ACHN (cell line): Measurements from ENCODE around the gene APOBEC3G.
"Not testable (repeated sequence)": the region's sequence is repeated elsewhere in the genome, so short reads cannot be mapped to it uniquely, and the experiment has no call there.

Experiments
- DNase-seq: peaks from one replicate; pipeline ENCODE4 v3.0.0-alpha.2; 2015
- in situ Hi-C: cut with HindIII; loops from 2 replicates; pipeline ENCODE4 v1.10.0; 2017; ENCODE audit warnings: low sequenced_read_pairs, low pct_ligation_motif_present, low pct_unique_long_range_greater_than_20kb

APOBEC3G gene

GRCh38 chr22:39061951-39062350 is 15.1 kb upstream of the APOBEC3G start:
- in situ Hi-C loops, DNase-seq: not testable (repeated sequence)

GRCh38 chr22:39063904-39064303 is 13.2 kb upstream of the APOBEC3G start:
- in situ Hi-C loops = not testable (repeated sequence)

GRCh38 chr22:39066442-39067276 is 10.4 kb upstream of the APOBEC3G start:
- DNase-seq, in situ Hi-C loops: not testable (repeated sequence)

More at GRCh38 chr22:39063904-39064303, 13.2 kb upstream of the APOBEC3G start:
- DNase-seq = not testable (repeated sequence)

- no peak for DNase-seq
- in situ Hi-C loops = no loop called here
Observed at GRCh38 chr22:39068033-39068785, 8.9 kb upstream of the APOBEC3G start.

- in situ Hi-C loops = no loop called here
- DNase-seq = no peak
Observed at GRCh38 chr22:39070186-39070585, 6.9 kb upstream of the APOBEC3G start.

GRCh38 chr22:39072581-39072981 is 4.5 kb upstream of the APOBEC3G start:
- in situ Hi-C loops, DNase-seq: not testable (repeated sequence)

GRCh38 chr22:39073981-39074380 is 3.1 kb upstream of the APOBEC3G start:
- in situ Hi-C loops = no loop called here
- DNase-seq = no peak

GRCh38 chr22:39076155-39077025 is 685 bp upstream of the APOBEC3G start:
- DNase-seq, in situ Hi-C loops: not testable (repeated sequence)

GRCh38 chr22:39077912-39078311 is 837 bp downstream of the APOBEC3G start:
- in situ Hi-C loops, DNase-seq: not testable (repeated sequence)

- DNase-seq = no peak
- in situ Hi-C loops = no loop called here
Observed at GRCh38 chr22:39078329-39078728, 1.3 kb downstream of the APOBEC3G start.

GRCh38 chr22:39079054-39079637 is 2.1 kb downstream of the APOBEC3G start:
- in situ Hi-C loops = not testable (repeated sequence)

GRCh38 chr22:39080052-39080762 is 3.1 kb downstream of the APOBEC3G start:
- in situ Hi-C loops = no loop called here
- DNase-seq = no peak

More at GRCh38 chr22:39079054-39079637, 2.1 kb downstream of the APOBEC3G start:
- DNase-seq = not testable (repeated sequence)

- no peak for DNase-seq
- in situ Hi-C loops = no loop called here
Observed at GRCh38 chr22:39081016-39081415, 3.9 kb downstream of the APOBEC3G start.

GRCh38 chr22:39081598-39081997 is 4.5 kb downstream of the APOBEC3G start:
- no peak for DNase-seq
- in situ Hi-C loops = no loop called here

- in situ Hi-C loops = no loop called here
Observed at GRCh38 chr22:39083212-39084165, 6.4 kb downstream of the APOBEC3G start.

GRCh38 chr22:39084666-39085065 is 7.6 kb downstream of the APOBEC3G start:
- in situ Hi-C loops = no loop called here
- DNase-seq = no peak

More at GRCh38 chr22:39083212-39084165, 6.4 kb downstream of the APOBEC3G start:
- no peak for DNase-seq

GRCh38 chr22:39087098-39087497 is 10.0 kb downstream of the APOBEC3G start:
- no peak for DNase-seq
- in situ Hi-C loops = no loop called here
